GM12891 (cell line): Measurements from ENCODE around the gene CCDC160.

Experiments used
- PAX5 ChIP-seq: IDR thresholded peaks from 2 replicates; pipeline ENCODE4 v1.6.1; 2011; ENCODE audit warnings: low read length, moderate library complexity, mild to moderate bottlenecking; ENCODE audit not compliant: insufficient read depth, severe bottlenecking
- POLR2A ChIP-seq: IDR thresholded peaks from 2 replicates; pipeline ENCODE4 v1.6.1; 2011; ENCODE audit warnings: low read depth, low read length, control low read depth
- POLR2AphosphoS5 ChIP-seq: IDR thresholded peaks from 2 replicates; pipeline ENCODE4 v1.6.1; 2011; ENCODE audit warnings: low read depth, low read length, control low read depth
- POU2F2 ChIP-seq: IDR thresholded peaks from 2 replicates; pipeline ENCODE4 v1.6.1; 2011; ENCODE audit warnings: low read depth, mild to moderate bottlenecking, control low read depth, low read length, moderate library complexity
- SPI1 ChIP-seq: IDR thresholded peaks from 2 replicates; pipeline ENCODE4 v1.6.1; 2011; ENCODE audit warnings: low read depth, low read length, control low read depth
- TAF1 ChIP-seq: IDR thresholded peaks from 2 replicates; pipeline ENCODE4 v1.6.1; 2011; ENCODE audit warnings: low read depth, low read length, control low read depth

- no peak for TF ChIP-seq POLR2A
- no peak for TF ChIP-seq POU2F2
- no peak for TF ChIP-seq TAF1
- TF ChIP-seq POLR2AphosphoS5, result no peak
- TF ChIP-seq SPI1, result no peak
- TF ChIP-seq PAX5, result no peak
Observed at GRCh38 chrX:134294548-134294947, 57.6 kb downstream of the CCDC160 start.
